H7 (cell line): ENCODE data around the gene CCDC112. TPM values are rescaled to one million over a fixed set of nuclear protein-coding genes. Genes with fewer than 3 reads are reported as not detected.
"Not testable (repeated sequence)": the region's sequence is repeated elsewhere in the genome, so short reads cannot be mapped to it uniquely, and the experiment has no call there.

Experiments
- DNase-seq: peaks from one replicate; pipeline ENCODE4 v3.0.0; 2012
- H3K27me3 ChIP-seq: 2 replicates; pipeline ENCODE4 v1.6.0; 2011; ENCODE audit warnings: mild to moderate bottlenecking, low read length; ENCODE audit not compliant: control insufficient read depth, insufficient read depth
- H3K36me3 ChIP-seq: replicated peaks from 2 replicates; pipeline ENCODE4 v1.5.1; 2011; ENCODE audit warnings: low read length; ENCODE audit not compliant: control insufficient read depth, insufficient read depth
- H3K4me3 ChIP-seq: 2 replicates; pipeline ENCODE4 v1.5.1; 2011; ENCODE audit warnings: low read depth, mild to moderate bottlenecking, control low read depth, low read length, moderate library complexity; ENCODE audit not compliant: insufficient read depth
- total RNA-seq: library from RNA; depleted of rRNA; stranded (reverse); fragments of >200 nt; shearing (Covaris generic); gene quantifications from 2 replicates; pipeline ENCODE4 v1.2.3, GENCODE V29; 2014; rRNA removed

The CCDC112 gene
- total RNA-seq, result 5.1 and 11.8 TPM in 2 replicates

- H3K27me3 ChIP-seq, result no peaks in the 10 kb centered on the region
- peak within 1 kb of the TSS; percentile 85 for H3K4me3 ChIP-seq
- peak; percentile 97 for DNase-seq
- H3K36me3 ChIP-seq, result no peaks in the 10 kb centered on the region
Measured at GRCh38 chr5:115296124-115297022, at the start of gene CCDC112. Gene CCDC112, minus strand, starts transcription at chr5:115296654. Its CDS starts 111 bp downstream, at chr5:115296543.

DNA sequence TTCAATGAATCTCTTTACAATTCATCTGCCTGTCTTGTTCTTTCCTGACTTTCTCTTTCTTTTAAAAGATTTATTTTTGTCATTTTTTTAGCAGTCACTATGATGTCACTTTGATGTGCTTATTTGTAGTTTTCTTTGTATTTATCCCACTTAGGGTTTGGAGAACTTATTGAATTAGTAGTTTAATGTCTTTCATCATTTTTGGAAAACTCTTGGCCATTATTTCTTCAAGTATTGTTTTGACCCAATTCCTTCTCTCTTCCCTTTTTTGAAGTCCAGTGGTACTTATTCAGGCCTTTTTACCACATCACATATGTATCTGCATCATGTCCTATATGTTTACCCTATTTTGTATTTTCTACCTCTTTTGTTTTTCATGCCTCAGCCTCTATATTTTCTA, 48.9 kb upstream of the CCDC112 start:
- H3K4me3 ChIP-seq, result no peak overlapping the region
- H3K27me3 ChIP-seq, result no peaks in the 10 kb centered on the region
- H3K36me3 ChIP-seq, result no peaks in the 10 kb centered on the region
- no peak for DNase-seq

GRCh38 chr5:115343855-115344254, 47.4 kb upstream of the CCDC112 start:
- no peaks in the 10 kb centered on the region for H3K36me3 ChIP-seq
- H3K27me3 ChIP-seq, result no peaks in the 10 kb centered on the region
- H3K4me3 ChIP-seq, result no peak overlapping the region
- no peak for DNase-seq

DNA sequence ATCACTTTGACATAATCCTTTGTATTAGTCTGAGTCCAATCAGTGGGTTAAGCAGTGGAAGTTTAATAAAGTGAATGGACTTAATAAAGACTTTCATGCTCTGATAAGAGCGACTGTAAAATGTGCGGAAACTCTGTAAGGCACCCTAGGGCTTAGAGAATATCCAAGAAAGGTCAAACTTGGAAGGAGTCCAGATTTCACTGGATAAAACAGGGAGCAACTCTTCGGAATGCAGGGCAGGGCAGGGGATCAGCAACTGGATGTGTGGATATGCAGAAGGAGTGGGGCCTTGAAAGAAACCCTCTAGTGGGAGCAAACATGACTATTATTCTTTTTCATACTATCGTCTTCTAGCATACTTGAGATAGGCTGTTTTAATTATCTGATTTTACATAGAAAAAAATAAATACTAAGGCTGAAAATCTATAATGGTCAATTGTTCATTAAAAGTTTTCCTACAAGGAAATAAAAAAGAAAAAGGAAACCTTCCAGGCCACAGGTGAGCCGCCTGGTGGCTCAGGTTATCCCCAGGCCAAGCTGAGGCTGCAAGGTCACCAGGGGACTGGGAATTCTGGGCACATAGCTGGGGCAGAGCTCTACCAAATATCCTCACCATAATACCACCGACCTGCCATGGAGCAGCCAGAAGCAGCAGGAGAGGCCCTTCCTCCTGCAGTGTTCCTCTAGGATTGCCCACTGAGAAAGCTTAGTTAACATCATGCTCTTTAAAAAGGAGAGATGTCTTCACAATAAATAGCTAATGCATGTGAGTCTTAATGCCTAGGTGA, 46.3 kb upstream of the CCDC112 start:
- no peak for DNase-seq
- Histone ChIP-seq H3K4me3 (no peak overlapping the region), H3K27me3 (no peaks in the 10 kb centered on the region), H3K36me3 (no peaks in the 10 kb centered on the region)

DNA sequence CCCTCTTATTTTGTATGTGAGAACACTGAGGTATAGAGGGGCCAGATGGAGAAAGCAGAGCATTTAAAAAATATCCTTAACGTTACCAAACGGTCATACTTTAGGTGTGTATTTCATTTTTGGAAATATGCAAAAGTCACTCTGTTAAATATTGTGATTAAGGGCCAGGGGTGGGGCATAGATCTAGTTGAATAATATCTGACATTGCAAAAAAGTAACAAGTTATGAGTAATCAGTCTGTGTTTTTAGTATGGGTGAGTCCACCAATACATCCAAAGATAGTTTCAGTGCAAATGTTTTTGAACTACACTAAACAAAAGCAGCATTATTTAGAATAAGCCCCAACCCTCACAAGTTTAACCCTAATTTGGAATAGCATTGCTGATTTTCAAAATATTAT, 45.3 kb upstream of the CCDC112 start:
- H3K4me3 ChIP-seq, result no peak overlapping the region
- no peaks in the 10 kb centered on the region for H3K36me3 ChIP-seq
- no peaks in the 10 kb centered on the region for H3K27me3 ChIP-seq
- DNase-seq, result no peak

GRCh38 chr5:115338851-115339250, 42.4 kb upstream of the CCDC112 start:
- Histone ChIP-seq H3K36me3 (no peaks in the 10 kb centered on the region), H3K27me3 (no peaks in the 10 kb centered on the region), H3K4me3 (no peak overlapping the region)
- no peak for DNase-seq

DNA sequence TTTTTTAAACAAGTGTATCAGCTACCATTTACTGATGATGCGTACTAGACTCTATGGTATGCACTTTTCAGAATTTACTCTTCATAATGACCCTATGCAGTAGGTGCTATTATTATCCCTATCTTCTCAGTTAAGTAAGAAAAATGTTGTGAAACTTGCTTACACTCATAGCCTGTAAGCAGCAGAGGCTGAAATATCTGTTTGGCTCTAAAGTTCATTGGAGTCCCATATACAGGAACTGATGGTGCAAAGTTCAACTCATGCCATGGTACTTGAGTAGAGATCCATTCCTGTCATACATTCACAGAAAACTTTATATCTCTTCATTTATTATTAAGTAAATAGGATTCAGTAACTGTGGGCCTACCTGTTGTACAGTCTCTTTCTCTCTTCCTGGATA, 41.4 kb upstream of the CCDC112 start:
- DNase-seq, result no peak
- H3K4me3 ChIP-seq, result no peak overlapping the region
- H3K36me3 ChIP-seq, result no peaks in the 10 kb centered on the region
- no peaks in the 10 kb centered on the region for H3K27me3 ChIP-seq

- H3K4me3 ChIP-seq, result no peak overlapping the region
- DNase-seq, result no peak
- H3K36me3 ChIP-seq, result no peaks in the 10 kb centered on the region
- H3K27me3 ChIP-seq, result no peaks in the 10 kb centered on the region
Measured at GRCh38 chr5:115336964-115337363, 40.5 kb upstream of the CCDC112 start.

- Histone ChIP-seq H3K4me3 (no peak overlapping the region), H3K27me3 (no peaks in the 10 kb centered on the region), H3K36me3 (no peaks in the 10 kb centered on the region)
- DNase-seq, result no peak
Measured at GRCh38 chr5:115336201-115336720, 39.8 kb upstream of the CCDC112 start.

- Histone ChIP-seq H3K36me3 (no peaks in the 10 kb centered on the region), H3K4me3 (no peak overlapping the region), H3K27me3 (no peaks in the 10 kb centered on the region)
- DNase-seq, result no peak
Measured at GRCh38 chr5:115335301-115335700, 38.8 kb upstream of the CCDC112 start.

DNA sequence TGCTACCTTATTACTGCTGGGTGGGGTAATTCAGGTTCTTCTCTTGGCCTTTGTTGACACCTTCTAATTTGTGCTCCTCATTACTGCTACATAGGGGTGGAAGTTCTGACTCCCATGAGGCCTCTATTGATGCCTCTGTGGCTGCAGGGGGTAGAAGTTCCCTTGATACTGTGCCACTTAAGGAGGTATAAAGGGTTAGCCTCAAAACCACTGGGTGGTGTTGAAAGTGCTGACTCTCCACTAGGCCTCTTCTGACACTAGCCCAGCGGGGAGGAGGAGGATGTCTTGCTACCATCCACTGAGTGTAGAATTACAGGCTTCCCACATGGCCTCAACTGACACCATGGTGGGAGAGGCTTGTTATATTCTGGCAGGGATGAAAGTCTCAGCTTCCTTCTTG, 36.7 kb upstream of the CCDC112 start:
- no peaks in the 10 kb centered on the region for H3K27me3 ChIP-seq
- no peak overlapping the region for H3K4me3 ChIP-seq
- no peak for DNase-seq
- no peaks in the 10 kb centered on the region for H3K36me3 ChIP-seq

DNA sequence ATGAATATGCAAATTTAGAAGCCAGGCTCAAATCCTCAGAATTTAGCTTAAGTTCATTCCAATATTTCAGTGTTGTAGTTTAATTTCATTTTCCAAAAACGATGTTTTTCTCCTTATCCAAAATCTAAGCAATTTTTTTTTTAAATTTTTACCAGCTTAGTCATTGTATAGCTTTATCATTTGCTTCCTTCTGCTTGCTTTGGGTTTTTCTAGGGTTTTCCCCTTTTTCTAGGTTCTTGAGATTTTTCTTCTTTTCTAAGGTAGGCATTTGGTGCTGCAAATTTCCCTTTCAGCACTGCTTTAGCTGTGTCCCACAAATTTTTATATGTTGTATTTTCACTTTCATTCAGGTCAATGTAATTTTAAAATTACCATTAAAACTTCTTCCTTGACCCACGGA, 34.4 kb upstream of the CCDC112 start:
- Histone ChIP-seq H3K4me3 (no peak overlapping the region), H3K27me3 (no peaks in the 10 kb centered on the region), H3K36me3 (no peaks in the 10 kb centered on the region)
- no peak for DNase-seq

DNA sequence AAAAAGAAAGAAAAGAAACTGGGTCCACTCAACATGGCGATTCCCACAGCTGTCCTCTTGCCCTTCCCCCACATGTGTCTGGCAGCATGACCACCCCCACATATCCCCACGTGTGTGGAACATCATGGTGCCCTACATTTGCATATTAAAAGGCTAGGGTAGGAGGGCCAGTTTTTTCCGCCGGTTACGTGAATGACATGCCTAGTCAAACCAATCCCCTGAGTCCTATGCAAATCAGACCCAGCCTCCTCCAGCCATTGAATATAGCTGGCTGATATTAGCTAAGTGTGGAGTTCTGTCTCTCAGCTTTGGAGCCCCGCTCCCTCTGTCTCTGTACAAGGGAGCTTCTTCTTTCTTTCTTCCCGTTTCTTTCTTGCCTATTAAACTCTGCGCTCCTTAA, 33.0 kb upstream of the CCDC112 start:
- no peak for DNase-seq
- H3K4me3 ChIP-seq, result no peak overlapping the region
- no peaks in the 10 kb centered on the region for H3K27me3 ChIP-seq
- no peaks in the 10 kb centered on the region for H3K36me3 ChIP-seq

DNA sequence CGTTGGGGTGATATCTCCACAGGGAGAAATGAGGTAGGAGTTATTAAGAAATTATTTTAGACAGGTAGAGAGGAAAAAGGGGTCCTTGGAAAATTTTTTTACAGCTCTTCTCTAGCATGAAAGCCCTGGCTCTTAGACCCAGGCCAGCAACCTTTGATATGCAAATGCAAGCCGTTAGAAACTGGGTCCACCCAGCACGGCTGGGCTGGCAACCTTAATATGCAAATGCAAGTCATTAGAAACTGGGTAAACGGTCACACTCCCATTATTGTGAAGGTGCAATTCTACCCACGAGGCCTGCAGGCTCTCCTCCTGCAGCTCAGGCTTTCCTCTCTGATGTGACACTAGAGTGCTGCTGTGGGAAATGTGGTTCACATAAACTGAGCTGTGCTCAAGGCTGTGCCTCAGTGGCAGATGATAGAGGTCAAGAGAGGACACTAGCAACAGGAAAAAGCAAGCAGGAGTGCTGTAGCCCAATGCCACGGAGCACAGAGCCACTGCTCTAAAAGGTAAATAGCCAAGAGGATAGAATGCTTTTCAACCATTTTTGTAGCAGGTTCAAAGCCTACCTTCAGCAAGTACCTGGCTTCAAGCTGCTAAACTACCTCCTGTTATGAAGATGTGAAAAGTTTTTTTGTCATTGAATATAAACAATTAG, 32.3 kb upstream of the CCDC112 start:
- not testable (repeated sequence) for H3K4me3 ChIP-seq, H3K27me3 ChIP-seq, DNase-seq, H3K36me3 ChIP-seq
